HepG2 (cell line): Measurements from ENCODE around the gene FGGY. TPM values are rescaled to one million over a fixed set of nuclear protein-coding genes. Genes with fewer than 3 reads are reported as not detected.

Source experiments
- ATAC-seq: fragments of 200-7000 bp; cut with Tn5 transposase; 3 replicates; pipeline ENCODE4 v1.9.1; 2020; ENCODE audit warnings: mild to moderate bottlenecking, moderate library complexity
- BruUV-seq: library from RNA; stranded (reverse); fragments of 400-500 nt; replicated peaks from 2 replicates; lab custom pipeline; 2021; lab: Mats Ljungman, UMichigan
- CTCF ChIA-PET: fragments of 300-600 bp; formaldehyde crosslinking; extraction: SDS; loops from one replicate; lab custom pipeline; 2021; ENCODE audit warnings: low total read pairs, inconsistent platforms, low intra/inter-chr PET ratio; lab: Yijun Ruan, JAX
- POLR2A ChIA-PET: fragments of 350-600 bp; sonication (Branson Sonifier 250); formaldehyde crosslinking; loops from one replicate; lab custom pipeline; 2020; ENCODE audit warnings: antibody characterized with exemption, inconsistent platforms; lab: Yijun Ruan, JAX
- DNase-seq: peaks from one replicate; pipeline ENCODE4 v3.0.0-alpha.2; 2015; ENCODE audit warnings: low spot score
- FAIRE-seq: peaks from 3 replicates; lab custom pipeline; 2011; peaks lifted over from hg19 to GRCh38; lab: Jason Lieb, UNC
- H2AFZ ChIP-seq: one replicate; pipeline ENCODE4 v1.6.1; 2011; ENCODE audit warnings: low read length, inconsistent platforms
- H3K27ac ChIP-seq: fragments of 300-600 bp; 3 replicates; pipeline ENCODE4 v1.8.0; 2011; ENCODE audit warnings: mixed run types, mild to moderate bottlenecking, mixed read lengths, low read length, inconsistent platforms; ENCODE audit not compliant: insufficient read depth; ENCODE audit errors: extremely low read length
- H3K27me3 ChIP-seq, 2 experiments: fragments of 200-600 bp in 1 of 2; 2 replicates in 1 of 2; 3 replicates in 1 of 2; pipeline versions ENCODE4 v1.6.0 to v1.8.0; 2011; ENCODE audit warnings: low read length in 2 of 2, mild to moderate bottlenecking in 2 of 2, moderate library complexity in 2 of 2, inconsistent platforms in 1 of 2; ENCODE audit not compliant: insufficient read depth in 2 of 2, control insufficient read depth in 1 of 2
- H3K36me3 ChIP-seq, 2 experiments: fragments of 200-600 bp in 1 of 2; replicated peaks in 1 of 2; 2 replicates in 1 of 2; 3 replicates in 1 of 2; pipeline versions ENCODE4 v1.5.1 to v1.8.0; 2011; ENCODE audit warnings: low read length in 2 of 2, inconsistent platforms in 1 of 2; ENCODE audit not compliant: insufficient read depth in 2 of 2, control insufficient read depth in 1 of 2
- H3K4me1 ChIP-seq: 2 replicates; pipeline ENCODE4 v1.5.1; 2012; ENCODE audit warnings: low read length, inconsistent platforms; ENCODE audit not compliant: insufficient read depth
- H3K4me2 ChIP-seq: 2 replicates; pipeline ENCODE4 v1.6.0; 2011; ENCODE audit warnings: low read depth, low read length, inconsistent platforms
- H3K4me3 ChIP-seq, 3 experiments: fragments of 200-600 bp in 1 of 3; sonication (generic), shearing (Covaris generic) in 1 of 3; replicated peaks in 1 of 3; 2 replicates each; pipeline ENCODE4 v1.5.1; 2011 to 2016; ENCODE audit warnings: low read length in 3 of 3, inconsistent platforms in 2 of 3, low read depth in 2 of 3, mild to moderate bottlenecking in 2 of 3, control low read depth in 1 of 3, mixed read lengths in 1 of 3; ENCODE audit not compliant: insufficient read depth in 1 of 3
- H3K79me2 ChIP-seq: one replicate; pipeline ENCODE4 v1.6.1; 2011; ENCODE audit warnings: low read length, inconsistent platforms; ENCODE audit not compliant: insufficient read depth
- H3K9ac ChIP-seq: 2 replicates; pipeline ENCODE4 v1.6.0; 2011; ENCODE audit warnings: mild to moderate bottlenecking, low read depth, low read length, inconsistent platforms; ENCODE audit not compliant: insufficient read depth
- H3K9me3 ChIP-seq: 2 replicates; pipeline ENCODE4 v1.5.1; 2012; ENCODE audit warnings: mild to moderate bottlenecking, low read length
- H4K20me1 ChIP-seq: 2 replicates; pipeline ENCODE4 v1.6.0; 2011; ENCODE audit warnings: inconsistent platforms, mild to moderate bottlenecking, low read length, moderate library complexity; ENCODE audit not compliant: insufficient read depth
- ARID2 ChIP-seq: sonication (generic); formaldehyde crosslinking; IDR thresholded peaks from 2 replicates; pipeline ENCODE4 v1.8.1; 2022; ENCODE audit warnings: mild to moderate bottlenecking, missing genetic modification reagents, borderline replicate concordance
- GPBP1L1 ChIP-seq: sonication (generic); formaldehyde crosslinking; IDR thresholded peaks from 2 replicates; pipeline ENCODE4 v1.5.0; 2020; ENCODE audit warnings: mild to moderate bottlenecking, missing genetic modification reagents
- IKZF4 ChIP-seq: sonication (generic); formaldehyde crosslinking; IDR thresholded peaks from 2 replicates; pipeline ENCODE4 v1.5.1; 2020; ENCODE audit warnings: borderline replicate concordance, mild to moderate bottlenecking, low read depth, missing genetic modification reagents; ENCODE audit errors: not compliant biosample characterization
- ZMAT3 ChIP-seq: sonication (generic); formaldehyde crosslinking; conservative IDR thresholded peaks from 2 replicates; pipeline ENCODE4 v1.7.0; 2021; ENCODE audit warnings: missing genetic modification reagents
- WGBS: methylation state at CpG from one replicate; pipeline ENCODE4 v1.1.6; 2017; ENCODE audit warnings: low lambda C conversion rate; 5-methylcytosine and 5-hydroxymethylcytosine counted together
- in situ Hi-C: cut with HindIII; loops from 2 replicates; pipeline ENCODE4 v1.10.0; 2017; ENCODE audit warnings: low pct_unique_long_range_greater_than_20kb; ENCODE audit not compliant: extremely low pct_ligation_motif_present
- intact Hi-C: fragments of 100-400 bp; cut with micrococcal nuclease; formaldehyde crosslinking; loops from one replicate; pipeline ENCODE4 v1.10.0; 2022; ENCODE audit not compliant: unreplicated experiment
- polyA plus RNA-seq, 8 experiments: library from polyadenylated mRNA; depleted of rRNA in 3 of 8; stranded (reverse) in 7 of 8; unstranded in 1 of 8; fragments of >200 nt; fragmentation: Illumina TruSeq in 4 of 8; extraction: Trizol in 4 of 8; gene quantifications; 2 replicates each; pipeline versions ENCODE4 v1.2.1 to v1.2.3, GENCODE V29; 2011 to 2016; ENCODE audit warnings: low read depth in 4 of 8, missing spikeins in 1 of 8, mixed read lengths in 1 of 8; ENCODE audit not compliant: insufficient read depth in 1 of 8
- total RNA-seq, 5 experiments: library from RNA; depleted of rRNA; stranded (reverse); fragments of >200 nt; fragmentation: Illumina TruSeq; extraction: Trizol; gene quantifications; 2 replicates each; pipeline ENCODE4 v1.2.3, GENCODE V29; 2016; ENCODE audit warnings: low read depth in 1 of 5
- TF ChIP-seq, protein P1 (sequence below): sonication (generic); formaldehyde crosslinking; IDR thresholded peaks from 2 replicates; pipeline ENCODE4 v1.8.1; 2023; ENCODE audit warnings: missing genetic modification reagents, mild to moderate bottlenecking, borderline replicate concordance
- TF ChIP-seq, protein P2 (sequence below): sonication (generic); formaldehyde crosslinking; IDR thresholded peaks from 2 replicates; pipeline ENCODE4 v1.4.0; 2020; ENCODE audit warnings: mild to moderate bottlenecking, missing genetic modification reagents
- TF ChIP-seq, protein P3 (sequence below): sonication (generic); formaldehyde crosslinking; IDR thresholded peaks from 2 replicates; pipeline ENCODE4 v1.8.1; 2022; ENCODE audit warnings: low read depth, mild to moderate bottlenecking, missing genetic modification reagents

Gene FGGY
- total and polyA plus RNA-seq, 2 of the 13 experiments (the other 11 are each of a cell fraction or from before 2014, with no cell fraction given) = 15.7 to 27.5 TPM

GRCh38 chr1:59265622-59266021 is 31.3 kb upstream of the FGGY start:
- BruUV-seq = no TSS peak
- no peaks in the 10 kb centered on the region for H3K36me3 ChIP-seq
- peaks cover 0 to 16% of the 10 kb centered on the region in 2 experiments; a peak in 1 of 5 replicates for H3K27me3 ChIP-seq
- intact Hi-C loops (no loop called here), in situ Hi-C loops (no loop called here)
- no peak for TF ChIP-seq IKZF4 (CRISPR knock-in tag)
- no peak for TF ChIP-seq GPBP1L1 (CRISPR knock-in tag)
- TF ChIP-seq, protein P1, sequence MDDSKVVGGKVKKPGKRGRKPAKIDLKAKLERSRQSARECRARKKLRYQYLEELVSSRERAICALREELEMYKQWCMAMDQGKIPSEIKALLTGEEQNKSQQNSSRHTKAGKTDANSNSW = no peak
- TF ChIP-seq, protein P2, sequence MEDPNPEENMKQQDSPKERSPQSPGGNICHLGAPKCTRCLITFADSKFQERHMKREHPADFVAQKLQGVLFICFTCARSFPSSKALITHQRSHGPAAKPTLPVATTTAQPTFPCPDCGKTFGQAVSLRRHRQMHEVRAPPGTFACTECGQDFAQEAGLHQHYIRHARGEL (CRISPR knock-in tag) = no peak
- TF ChIP-seq, protein P3, sequence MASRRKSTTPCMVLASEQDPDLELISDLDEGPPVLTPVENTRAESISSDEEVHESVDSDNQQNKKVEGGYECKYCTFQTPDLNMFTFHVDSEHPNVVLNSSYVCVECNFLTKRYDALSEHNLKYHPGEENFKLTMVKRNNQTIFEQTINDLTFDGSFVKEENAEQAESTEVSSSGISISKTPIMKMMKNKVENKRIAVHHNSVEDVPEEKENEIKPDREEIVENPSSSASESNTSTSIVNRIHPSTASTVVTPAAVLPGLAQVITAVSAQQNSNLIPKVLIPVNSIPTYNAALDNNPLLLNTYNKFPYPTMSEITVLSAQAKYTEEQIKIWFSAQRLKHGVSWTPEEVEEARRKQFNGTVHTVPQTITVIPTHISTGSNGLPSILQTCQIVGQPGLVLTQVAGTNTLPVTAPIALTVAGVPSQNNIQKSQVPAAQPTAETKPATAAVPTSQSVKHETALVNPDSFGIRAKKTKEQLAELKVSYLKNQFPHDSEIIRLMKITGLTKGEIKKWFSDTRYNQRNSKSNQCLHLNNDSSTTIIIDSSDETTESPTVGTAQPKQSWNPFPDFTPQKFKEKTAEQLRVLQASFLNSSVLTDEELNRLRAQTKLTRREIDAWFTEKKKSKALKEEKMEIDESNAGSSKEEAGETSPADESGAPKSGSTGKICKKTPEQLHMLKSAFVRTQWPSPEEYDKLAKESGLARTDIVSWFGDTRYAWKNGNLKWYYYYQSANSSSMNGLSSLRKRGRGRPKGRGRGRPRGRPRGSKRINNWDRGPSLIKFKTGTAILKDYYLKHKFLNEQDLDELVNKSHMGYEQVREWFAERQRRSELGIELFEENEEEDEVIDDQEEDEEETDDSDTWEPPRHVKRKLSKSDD (CRISPR knock-in tag) = no peak
- TF ChIP-seq ZMAT3 (CRISPR knock-in tag) = no peak
- TF ChIP-seq ARID2 (CRISPR knock-in tag) = no peak
- no peak overlapping the region for H3K4me3 ChIP-seq
- H3K4me1 ChIP-seq = no peaks in the 10 kb centered on the region
- no peaks in the 10 kb centered on the region for H4K20me1 ChIP-seq
- ChIA-PET POLR2A (no interaction called here), CTCF (no interaction called here)
- FAIRE-seq (no peak), ATAC-seq (no peak), DNase-seq (no peak)
- no peaks in the 10 kb centered on the region for H3K79me2 ChIP-seq
- H2AFZ ChIP-seq = no peak overlapping the region
- no peak overlapping the region for H3K9ac ChIP-seq
- H3K9me3 ChIP-seq = no peaks in the 10 kb centered on the region
- no peak overlapping the region for H3K4me2 ChIP-seq
- no peak overlapping the region for H3K27ac ChIP-seq
- WGBS = under 1% methylated on average over 4 of the region's 4 CpGs
